ENCODE results near the gene IPO9. TPM values are rescaled to one million over a fixed set of nuclear protein-coding genes. Genes with fewer than 3 reads are reported as not detected.

Gene IPO9
- total RNA-seq, 1 experiment from 2014 or later: 80.6 TPM

DNA sequence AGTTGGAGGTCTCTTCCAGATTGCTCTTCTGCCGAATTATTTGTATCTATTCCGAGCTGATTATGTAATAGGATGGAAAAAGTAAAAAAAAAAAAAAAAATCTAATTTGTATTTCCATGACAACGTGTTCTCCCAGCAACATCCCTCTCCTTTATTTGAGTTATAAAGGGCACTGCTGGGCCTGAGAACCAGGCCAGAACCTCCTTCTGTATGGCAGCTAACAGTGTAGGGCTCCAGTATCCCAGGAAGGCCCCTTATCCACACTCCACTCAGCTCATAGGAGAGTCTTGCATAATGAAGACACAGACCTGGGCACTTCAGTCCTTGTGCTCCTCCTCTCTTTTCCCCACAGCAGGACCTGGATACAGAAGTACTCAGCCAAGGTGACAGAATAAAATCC is 3.7 kb upstream of the IPO9 start:
- TF ChIP-seq EZH2phosphoT487 (IDR thresholded peaks at IDR 0.05; ENCODE audit: borderline replicate concordance) (no peak), RAD21 (IDR thresholded peaks at IDR 0.05; ENCODE audit: low read depth) (no peak)
- TF ChIP-seq, protein P1, sequence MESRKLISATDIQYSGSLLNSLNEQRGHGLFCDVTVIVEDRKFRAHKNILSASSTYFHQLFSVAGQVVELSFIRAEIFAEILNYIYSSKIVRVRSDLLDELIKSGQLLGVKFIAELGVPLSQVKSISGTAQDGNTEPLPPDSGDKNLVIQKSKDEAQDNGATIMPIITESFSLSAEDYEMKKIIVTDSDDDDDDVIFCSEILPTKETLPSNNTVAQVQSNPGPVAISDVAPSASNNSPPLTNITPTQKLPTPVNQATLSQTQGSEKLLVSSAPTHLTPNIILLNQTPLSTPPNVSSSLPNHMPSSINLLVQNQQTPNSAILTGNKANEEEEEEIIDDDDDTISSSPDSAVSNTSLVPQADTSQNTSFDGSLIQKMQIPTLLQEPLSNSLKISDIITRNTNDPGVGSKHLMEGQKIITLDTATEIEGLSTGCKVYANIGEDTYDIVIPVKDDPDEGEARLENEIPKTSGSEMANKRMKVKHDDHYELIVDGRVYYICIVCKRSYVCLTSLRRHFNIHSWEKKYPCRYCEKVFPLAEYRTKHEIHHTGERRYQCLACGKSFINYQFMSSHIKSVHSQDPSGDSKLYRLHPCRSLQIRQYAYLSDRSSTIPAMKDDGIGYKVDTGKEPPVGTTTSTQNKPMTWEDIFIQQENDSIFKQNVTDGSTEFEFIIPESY (IDR thresholded peaks at IDR 0.05; ENCODE audit: extremely low read depth, insufficient replicate concordance, low read length): no peak
- intact Hi-C loops (cut with micrococcal nuclease): no loop called here
- Histone ChIP-seq H3K4me1 (ENCODE audit: control insufficient read depth in 1 of 2, insufficient read depth in 2 of 2, low read length in 2 of 2) (peaks cover 4 to 8% of the 10 kb centered on the region in 2 experiments), H3K27me3 (ENCODE audit: insufficient read depth, low read length) (no peaks in the 10 kb centered on the region), H3K4me3 (replicated peaks in 1 of 2; ENCODE audit: low read depth in 1 of 2, low read length in 2 of 2) (no peak overlapping the region), H3K9me2 (ENCODE audit: insufficient read depth) (no peaks in the 10 kb centered on the region), H4K20me1 (ENCODE audit: insufficient read depth) (no peaks in the 10 kb centered on the region; the same call in 1 of the 2 replicates), H3K36me3 (ENCODE audit: control insufficient read depth in 1 of 2, insufficient read depth in 2 of 2, low read length in 2 of 2) (peaks cover 2 to 8% of the 10 kb centered on the region in 2 experiments; a peak in 2 of 4 replicates), H3K4me2 (ENCODE audit: low read length) (no peak overlapping the region), H2AFZ (ENCODE audit: low read depth, low read length, poor library complexity, severe bottlenecking) (no peak overlapping the region), H3K9ac (ENCODE audit: low read length) (no peak overlapping the region), H3K27ac (ENCODE audit: low read depth, low read length) (no peak overlapping the region), H3K9me3 (ENCODE audit: control insufficient read depth in 1 of 2, insufficient read depth in 1 of 2, low read depth in 1 of 2, low read length in 2 of 2) (no peaks in the 10 kb centered on the region), H3K79me2 (ENCODE audit: insufficient read depth, low read length) (peaks cover 12% of the 10 kb centered on the region)
- no peak for ATAC-seq
- CTCF ChIA-PET: no interaction called here
- no TSS peak for BruUV-seq (replicated peaks)
- RAD21 ChIA-PET (ENCODE audit: low non-redundant PET in 1 of 2, low total read pairs in 2 of 2, uncharacterized antibody in 2 of 2, unreplicated experiment in 2 of 2): no interaction called here
- POLR2A ChIA-PET: no interaction called here
- DNase-seq (ENCODE audit: low read depth, low spot score): no peak

DNA sequence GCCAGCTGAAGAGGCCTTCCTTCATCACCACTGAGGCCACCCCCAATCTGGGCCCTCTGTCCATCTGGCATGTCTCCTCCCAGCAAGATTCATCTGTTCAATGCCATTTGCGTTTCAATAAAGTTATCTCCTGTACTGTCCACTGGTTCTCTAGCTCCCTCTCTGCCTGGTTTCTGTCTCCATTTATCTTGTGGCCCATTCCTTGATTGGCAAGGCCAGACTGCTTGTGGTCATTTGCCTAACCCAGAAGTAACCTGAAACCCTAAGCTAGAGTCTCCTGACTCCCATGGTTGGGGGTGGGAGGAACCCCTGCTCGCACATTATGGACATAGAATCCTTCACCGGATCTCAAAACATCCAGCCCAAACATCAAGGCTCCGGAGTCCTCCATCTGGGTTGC is 2.1 kb upstream of the IPO9 start:
- Histone ChIP-seq H4K20me1 (ENCODE audit: insufficient read depth) (no peaks in the 10 kb centered on the region; the same call in 1 of the 2 replicates), H3K79me2 (ENCODE audit: insufficient read depth, low read length) (peaks cover 28% of the 10 kb centered on the region), H3K9me3 (ENCODE audit: control insufficient read depth in 1 of 2, insufficient read depth in 1 of 2, low read depth in 1 of 2, low read length in 2 of 2) (no peaks in the 10 kb centered on the region), H3K27me3 (ENCODE audit: insufficient read depth, low read length) (no peaks in the 10 kb centered on the region), H3K9ac (ENCODE audit: low read length) (no peak overlapping the region), H3K4me3 (replicated peaks in 1 of 2; ENCODE audit: low read depth in 1 of 2, low read length in 2 of 2) (no peak overlapping the region), H3K9me2 (ENCODE audit: insufficient read depth) (no peaks in the 10 kb centered on the region), H3K4me1 (ENCODE audit: control insufficient read depth in 1 of 2, insufficient read depth in 2 of 2, low read length in 2 of 2) (peaks cover 8 to 18% of the 10 kb centered on the region in 2 experiments), H3K36me3 (ENCODE audit: control insufficient read depth in 1 of 2, insufficient read depth in 2 of 2, low read length in 2 of 2) (0 out of 4 replicates have a peak, but pooled peaks cover 0 to 7% of the 10 kb centered on the region in 2 experiments), H3K27ac (ENCODE audit: low read depth, low read length) (no peak overlapping the region), H2AFZ (ENCODE audit: low read depth, low read length, poor library complexity, severe bottlenecking) (no peak overlapping the region), H3K4me2 (ENCODE audit: low read length) (no peak overlapping the region)
- ATAC-seq (no peak), DNase-seq (ENCODE audit: low read depth, low spot score) (no peak)
- POLR2A ChIA-PET: no interaction called here
- RAD21 ChIA-PET (ENCODE audit: low non-redundant PET in 1 of 2, low total read pairs in 2 of 2, uncharacterized antibody in 2 of 2, unreplicated experiment in 2 of 2): no interaction called here
- TF ChIP-seq SRF (IDR thresholded peaks at IDR 0.05; ENCODE audit: low read depth) (no peak), FOSL1 (IDR thresholded peaks at IDR 0.05; ENCODE audit: low read depth) (no peak), CEBPB (IDR thresholded peaks at IDR 0.05; ENCODE audit: low read depth) (no peak), RAD21 (IDR thresholded peaks at IDR 0.05; ENCODE audit: low read depth) (no peak)
- TF ChIP-seq, protein P2, sequence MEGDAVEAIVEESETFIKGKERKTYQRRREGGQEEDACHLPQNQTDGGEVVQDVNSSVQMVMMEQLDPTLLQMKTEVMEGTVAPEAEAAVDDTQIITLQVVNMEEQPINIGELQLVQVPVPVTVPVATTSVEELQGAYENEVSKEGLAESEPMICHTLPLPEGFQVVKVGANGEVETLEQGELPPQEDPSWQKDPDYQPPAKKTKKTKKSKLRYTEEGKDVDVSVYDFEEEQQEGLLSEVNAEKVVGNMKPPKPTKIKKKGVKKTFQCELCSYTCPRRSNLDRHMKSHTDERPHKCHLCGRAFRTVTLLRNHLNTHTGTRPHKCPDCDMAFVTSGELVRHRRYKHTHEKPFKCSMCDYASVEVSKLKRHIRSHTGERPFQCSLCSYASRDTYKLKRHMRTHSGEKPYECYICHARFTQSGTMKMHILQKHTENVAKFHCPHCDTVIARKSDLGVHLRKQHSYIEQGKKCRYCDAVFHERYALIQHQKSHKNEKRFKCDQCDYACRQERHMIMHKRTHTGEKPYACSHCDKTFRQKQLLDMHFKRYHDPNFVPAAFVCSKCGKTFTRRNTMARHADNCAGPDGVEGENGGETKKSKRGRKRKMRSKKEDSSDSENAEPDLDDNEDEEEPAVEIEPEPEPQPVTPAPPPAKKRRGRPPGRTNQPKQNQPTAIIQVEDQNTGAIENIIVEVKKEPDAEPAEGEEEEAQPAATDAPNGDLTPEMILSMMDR (IDR thresholded peaks at IDR 0.05 in 2 of 3, conservative IDR thresholded peaks at IDR 0.05 in 1 of 3; ENCODE audit: borderline replicate concordance in 1 of 3, insufficient read depth in 1 of 3, low read depth in 2 of 3, low read length in 2 of 3): no peak
- TF ChIP-seq, protein P3, sequence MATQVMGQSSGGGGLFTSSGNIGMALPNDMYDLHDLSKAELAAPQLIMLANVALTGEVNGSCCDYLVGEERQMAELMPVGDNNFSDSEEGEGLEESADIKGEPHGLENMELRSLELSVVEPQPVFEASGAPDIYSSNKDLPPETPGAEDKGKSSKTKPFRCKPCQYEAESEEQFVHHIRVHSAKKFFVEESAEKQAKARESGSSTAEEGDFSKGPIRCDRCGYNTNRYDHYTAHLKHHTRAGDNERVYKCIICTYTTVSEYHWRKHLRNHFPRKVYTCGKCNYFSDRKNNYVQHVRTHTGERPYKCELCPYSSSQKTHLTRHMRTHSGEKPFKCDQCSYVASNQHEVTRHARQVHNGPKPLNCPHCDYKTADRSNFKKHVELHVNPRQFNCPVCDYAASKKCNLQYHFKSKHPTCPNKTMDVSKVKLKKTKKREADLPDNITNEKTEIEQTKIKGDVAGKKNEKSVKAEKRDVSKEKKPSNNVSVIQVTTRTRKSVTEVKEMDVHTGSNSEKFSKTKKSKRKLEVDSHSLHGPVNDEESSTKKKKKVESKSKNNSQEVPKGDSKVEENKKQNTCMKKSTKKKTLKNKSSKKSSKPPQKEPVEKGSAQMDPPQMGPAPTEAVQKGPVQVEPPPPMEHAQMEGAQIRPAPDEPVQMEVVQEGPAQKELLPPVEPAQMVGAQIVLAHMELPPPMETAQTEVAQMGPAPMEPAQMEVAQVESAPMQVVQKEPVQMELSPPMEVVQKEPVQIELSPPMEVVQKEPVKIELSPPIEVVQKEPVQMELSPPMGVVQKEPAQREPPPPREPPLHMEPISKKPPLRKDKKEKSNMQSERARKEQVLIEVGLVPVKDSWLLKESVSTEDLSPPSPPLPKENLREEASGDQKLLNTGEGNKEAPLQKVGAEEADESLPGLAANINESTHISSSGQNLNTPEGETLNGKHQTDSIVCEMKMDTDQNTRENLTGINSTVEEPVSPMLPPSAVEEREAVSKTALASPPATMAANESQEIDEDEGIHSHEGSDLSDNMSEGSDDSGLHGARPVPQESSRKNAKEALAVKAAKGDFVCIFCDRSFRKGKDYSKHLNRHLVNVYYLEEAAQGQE (IDR thresholded peaks at IDR 0.05; ENCODE audit: low read depth): no peak
- CTCF ChIA-PET: no interaction called here
- no TSS peak for BruUV-seq (replicated peaks)
- intact Hi-C loops (cut with micrococcal nuclease): no loop called here
